MM.1S (cell line): ENCODE measurements around the gene TCEANC.

ENCODE experiments used
- DNase-seq: peaks from one replicate; pipeline ENCODE4 v3.0.0-alpha.2; 2015
- H2AFZ ChIP-seq: fragments of 300-600 bp; sonication (generic); 2 replicates; pipeline ENCODE4 v1.6.0; 2016; ENCODE audit warnings: antibody characterized with exemption, low read length
- H3F3A ChIP-seq: fragments of 300-600 bp; sonication (generic); 2 replicates; pipeline ENCODE4 v1.6.1; 2016; ENCODE audit warnings: mild to moderate bottlenecking, antibody characterized with exemption, low read length, moderate library complexity, mixed read lengths; ENCODE audit not compliant: insufficient read depth
- H3K27ac ChIP-seq: fragments of 300-600 bp; sonication (generic); 2 replicates; pipeline ENCODE4 v1.5.1; 2016; ENCODE audit warnings: mild to moderate bottlenecking, low read length
- H3K27me3 ChIP-seq: fragments of 300-600 bp; sonication (generic); replicated peaks from 2 replicates; pipeline ENCODE4 v1.6.0; 2016; ENCODE audit warnings: low read length; ENCODE audit not compliant: insufficient read depth
- H3K36me3 ChIP-seq: fragments of 300-600 bp; sonication (generic); replicated peaks from 2 replicates; pipeline ENCODE4 v1.6.1; 2016; ENCODE audit warnings: mild to moderate bottlenecking, low read length, mixed read lengths; ENCODE audit not compliant: insufficient read depth
- H3K4me1 ChIP-seq: fragments of 300-600 bp; sonication (generic); 2 replicates; pipeline ENCODE4 v1.6.1; 2016; ENCODE audit warnings: low read length, mixed read lengths
- H3K4me2 ChIP-seq: fragments of 300-600 bp; sonication (generic); 2 replicates; pipeline ENCODE4 v1.6.0; 2016; ENCODE audit warnings: low read depth, low read length
- H3K4me3 ChIP-seq: fragments of 300-600 bp; sonication (generic); 2 replicates; pipeline ENCODE4 v1.5.1; 2016; ENCODE audit warnings: low read length, mixed read lengths
- H3K79me2 ChIP-seq: fragments of 300-600 bp; sonication (generic); 2 replicates; pipeline ENCODE4 v1.6.1; 2016; ENCODE audit warnings: mixed run types, low read length, mixed read lengths
- H3K9ac ChIP-seq: fragments of 300-600 bp; sonication (generic); 2 replicates; pipeline ENCODE4 v1.6.1; 2016; ENCODE audit warnings: low read length, mixed read lengths
- H3K9me2 ChIP-seq: fragments of 300-600 bp; sonication (generic); replicated peaks from 2 replicates; pipeline ENCODE4 v1.6.1; 2016; ENCODE audit warnings: mild to moderate bottlenecking, low read length, mixed read lengths; ENCODE audit not compliant: insufficient read depth
- H3K9me3 ChIP-seq: fragments of 300-600 bp; sonication (generic); replicated peaks from 2 replicates; pipeline ENCODE4 v1.6.1; 2016; ENCODE audit warnings: mild to moderate bottlenecking, low read length, mixed read lengths; ENCODE audit not compliant: insufficient read depth
- H4K20me1 ChIP-seq: fragments of 300-600 bp; sonication (generic); 2 replicates; pipeline ENCODE4 v1.6.1; 2016; ENCODE audit warnings: mild to moderate bottlenecking, low read length, moderate library complexity, mixed read lengths; ENCODE audit not compliant: insufficient read depth
- EZH2 ChIP-seq: fragments of 300-600 bp; sonication (generic); optimal IDR thresholded peaks from 2 replicates; pipeline ENCODE3; 2017; ENCODE audit warnings: low read depth, mild to moderate bottlenecking, antibody characterized with exemption, low read length, mixed read lengths
- EZH2phosphoT487 ChIP-seq: fragments of 300-600 bp; sonication (generic); IDR thresholded peaks from 2 replicates; pipeline ENCODE4 v1.6.1; 2018; ENCODE audit warnings: antibody characterized with exemption, low read length
- TF ChIP-seq, protein P1 (sequence below): fragments of 300-600 bp; sonication (generic); IDR thresholded peaks from 2 replicates; pipeline ENCODE4 v1.5.1; 2016; ENCODE audit warnings: antibody characterized with exemption, low read length, mixed read lengths

TCEANC gene

DNA sequence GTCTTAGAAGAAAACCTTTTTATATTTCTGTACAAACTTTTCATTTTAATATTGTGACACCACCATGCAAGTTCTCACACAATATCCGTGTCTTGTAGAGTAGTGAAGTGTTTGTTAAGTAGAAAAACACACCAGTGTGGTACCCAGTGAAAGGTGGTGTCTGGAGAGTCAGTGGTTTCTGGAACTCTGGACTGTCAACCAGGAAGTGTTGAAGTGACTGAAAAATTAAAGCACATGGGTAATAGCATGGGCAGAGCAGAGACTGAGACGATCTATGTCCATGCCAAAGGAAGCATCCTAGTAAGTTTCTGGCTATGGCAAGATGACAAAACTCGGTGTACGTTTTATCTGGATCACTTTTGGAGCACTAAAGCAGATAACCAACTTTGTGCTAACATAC is 58.2 kb downstream of the TCEANC start:
- no peak overlapping the region for H3K27ac ChIP-seq

More for the DNA sequence above, 58.2 kb downstream of the TCEANC start:
- TF ChIP-seq EZH2phosphoT487 (no peak), EZH2 (no peak)
- TF ChIP-seq, protein P1, sequence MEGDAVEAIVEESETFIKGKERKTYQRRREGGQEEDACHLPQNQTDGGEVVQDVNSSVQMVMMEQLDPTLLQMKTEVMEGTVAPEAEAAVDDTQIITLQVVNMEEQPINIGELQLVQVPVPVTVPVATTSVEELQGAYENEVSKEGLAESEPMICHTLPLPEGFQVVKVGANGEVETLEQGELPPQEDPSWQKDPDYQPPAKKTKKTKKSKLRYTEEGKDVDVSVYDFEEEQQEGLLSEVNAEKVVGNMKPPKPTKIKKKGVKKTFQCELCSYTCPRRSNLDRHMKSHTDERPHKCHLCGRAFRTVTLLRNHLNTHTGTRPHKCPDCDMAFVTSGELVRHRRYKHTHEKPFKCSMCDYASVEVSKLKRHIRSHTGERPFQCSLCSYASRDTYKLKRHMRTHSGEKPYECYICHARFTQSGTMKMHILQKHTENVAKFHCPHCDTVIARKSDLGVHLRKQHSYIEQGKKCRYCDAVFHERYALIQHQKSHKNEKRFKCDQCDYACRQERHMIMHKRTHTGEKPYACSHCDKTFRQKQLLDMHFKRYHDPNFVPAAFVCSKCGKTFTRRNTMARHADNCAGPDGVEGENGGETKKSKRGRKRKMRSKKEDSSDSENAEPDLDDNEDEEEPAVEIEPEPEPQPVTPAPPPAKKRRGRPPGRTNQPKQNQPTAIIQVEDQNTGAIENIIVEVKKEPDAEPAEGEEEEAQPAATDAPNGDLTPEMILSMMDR = no peak
- Histone ChIP-seq H3K4me1 (no peaks in the 10 kb centered on the region), H3K36me3 (no peaks in the 10 kb centered on the region), H3K79me2 (peaks cover 9% of the 10 kb centered on the region; the same call in 1 of the 2 replicates), H3F3A (no peaks in the 10 kb centered on the region), H3K4me3 (no peak overlapping the region), H2AFZ (no peak overlapping the region), H4K20me1 (no peaks in the 10 kb centered on the region), H3K9me3 (no peaks in the 10 kb centered on the region), H3K4me2 (no peak overlapping the region), H3K9me2 (no peaks in the 10 kb centered on the region), H3K9ac (no peak overlapping the region), H3K27me3 (no peaks in the 10 kb centered on the region)
- DNase-seq = no peak
